GM12878 (cell line): ENCODE results near the gene RASD1.

Experiments used
- CHD2 ChIP-seq: IDR thresholded peaks from 2 replicates; pipeline ENCODE4 v1.6.1; 2011; ENCODE audit warnings: low read depth, low read length, improper control_type of control experiment, borderline replicate concordance
- CREB1 ChIP-seq: IDR thresholded peaks from 2 replicates; pipeline ENCODE4 v1.6.1; 2012; ENCODE audit warnings: low read depth, mild to moderate bottlenecking, inconsistent platforms
- JUNB ChIP-seq: IDR thresholded peaks from 2 replicates; pipeline ENCODE4 v1.6.1; 2016; ENCODE audit warnings: antibody characterized with exemption, mild to moderate bottlenecking
- MTA2 ChIP-seq: fragments of 450-650 bp; IDR thresholded peaks from 2 replicates; pipeline ENCODE4 v1.6.1; 2016; ENCODE audit warnings: low read depth, mild to moderate bottlenecking, moderate library complexity
- ZNF217 ChIP-seq: fragments of 450-650 bp; IDR thresholded peaks from 2 replicates; pipeline ENCODE4 v1.6.1; 2017; ENCODE audit warnings: antibody characterized with exemption, mild to moderate bottlenecking

DNA sequence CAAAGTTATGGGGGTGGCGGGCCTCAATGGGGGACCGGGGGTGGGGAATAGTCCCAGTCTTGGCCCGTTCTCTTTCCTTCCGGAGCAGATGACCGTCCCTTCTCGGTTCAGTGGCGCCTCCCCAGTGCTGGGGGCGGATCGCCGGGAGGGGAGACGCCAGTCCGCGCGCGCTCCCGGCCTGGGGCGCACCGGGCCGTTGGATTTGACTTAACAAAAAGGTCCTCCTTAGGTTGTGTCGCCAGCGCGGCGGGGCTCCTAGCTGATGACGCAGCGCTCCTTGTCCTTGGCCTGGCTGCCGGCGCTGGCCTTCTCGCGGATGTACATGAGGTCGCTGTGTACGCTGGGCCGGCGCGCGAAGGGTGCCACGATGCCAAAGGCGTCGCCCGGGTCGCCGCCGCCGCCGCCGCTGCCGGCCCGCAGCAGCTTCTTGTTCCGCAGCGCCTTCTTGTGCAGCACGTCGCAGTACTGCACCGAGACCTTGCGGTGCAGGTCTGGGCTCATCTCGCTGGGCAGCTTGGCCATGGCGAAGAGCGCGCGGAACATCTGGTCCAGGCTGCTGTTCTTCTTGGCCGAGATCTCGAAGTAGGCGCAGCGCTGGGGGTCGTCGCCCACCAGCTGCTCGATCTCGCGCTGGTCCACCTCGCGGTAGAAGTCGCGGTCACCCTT is 1.2 kb downstream of the RASD1 start:
- no peak for TF ChIP-seq CREB1
- no peak for TF ChIP-seq ZNF217
- TF ChIP-seq MTA2, result no peak
- no peak for TF ChIP-seq CHD2
- TF ChIP-seq JUNB, result no peak
